ENCODE measurements around the gene IGSF3.

- TF ChIP-seq CTCF (IDR thresholded peaks at IDR 0.05) (no peak), POLR2A (IDR thresholded peaks at IDR 0.05) (no peak)
Observed at GRCh38 chr1:116671912-116672311, 4.4 kb upstream of the IGSF3 start.
